Caco-2 (cell line): ENCODE results near the gene HIRIP3. TPM values are rescaled to one million over a fixed set of nuclear protein-coding genes. Genes with fewer than 3 reads are reported as not detected.

Source experiments
- BruUV-seq: library from RNA; stranded (reverse); fragments of 400-500 nt; replicated peaks from 2 replicates; lab custom pipeline; 2021; lab: Mats Ljungman, UMichigan
- CTCF ChIA-PET: fragments of 300-600 bp; sonication (Branson Sonifier 250); formaldehyde crosslinking; loops from one replicate; lab custom pipeline; 2022; ENCODE audit warnings: antibody characterized with exemption; lab: Charles Lee
- POLR2A ChIA-PET: fragments of 300-600 bp; sonication (Branson Sonifier 250); formaldehyde crosslinking; loops from one replicate; lab custom pipeline; 2022; ENCODE audit warnings: antibody characterized with exemption; lab: Charles Lee
- DNase-seq, 2 experiments: peaks; one replicate each; pipeline versions ENCODE4 v3.0.0 to v3.0.0-alpha.2; 2020 to 2022
- H3K27me3 ChIP-seq: replicated peaks from 2 replicates; pipeline ENCODE4 v1.6.0; 2011; ENCODE audit warnings: low read length; ENCODE audit not compliant: control insufficient read depth, insufficient read depth
- H3K36me3 ChIP-seq: 2 replicates; pipeline ENCODE4 v1.5.1; 2011; ENCODE audit warnings: low read length; ENCODE audit not compliant: control insufficient read depth, insufficient read depth
- H3K4me1 ChIP-seq: fragments of 250-450 bp; sonication (Bioruptor Pico); 2 replicates; pipeline ENCODE4 v1.5.1; 2020; ENCODE audit warnings: mild to moderate bottlenecking
- H3K4me3 ChIP-seq: 2 replicates; pipeline ENCODE4 v1.5.1; 2011; ENCODE audit warnings: low read depth, mild to moderate bottlenecking, control low read depth, low read length
- H3K9me3 ChIP-seq: fragments of 250-450 bp; sonication (Bioruptor Pico); 2 replicates; pipeline ENCODE4 v1.5.1; 2020; ENCODE audit warnings: mild to moderate bottlenecking, moderate library complexity
- H3K27ac Mint-ChIP-seq: one replicate; pipeline ENCODE4 v1.8.0; 2022; ENCODE audit warnings: mixed read lengths; ENCODE audit not compliant: unreplicated experiment
- H3K27me3 Mint-ChIP-seq: one replicate; pipeline ENCODE4 v1.8.0; 2022; ENCODE audit warnings: mixed read lengths; ENCODE audit not compliant: insufficient read depth, unreplicated experiment
- H3K36me3 Mint-ChIP-seq: one replicate; pipeline ENCODE4 v1.8.0; 2022; ENCODE audit warnings: mild to moderate bottlenecking, mixed read lengths; ENCODE audit not compliant: insufficient read depth, unreplicated experiment
- H3K4me1 Mint-ChIP-seq: one replicate; pipeline ENCODE4 v1.8.0; 2022; ENCODE audit warnings: low read depth, mixed read lengths; ENCODE audit not compliant: unreplicated experiment
- H3K4me3 Mint-ChIP-seq: one replicate; pipeline ENCODE4 v1.8.0; 2022; ENCODE audit warnings: mild to moderate bottlenecking, moderate library complexity, mixed read lengths; ENCODE audit not compliant: unreplicated experiment
- H3K9me3 Mint-ChIP-seq: one replicate; pipeline ENCODE4 v1.8.0; 2022; ENCODE audit warnings: mixed read lengths; ENCODE audit not compliant: unreplicated experiment
- intact Hi-C: fragments of 100-400 bp; cut with micrococcal nuclease; formaldehyde crosslinking; loops from one replicate; pipeline ENCODE4 v1.10.0; 2022; ENCODE audit not compliant: unreplicated experiment
- total RNA-seq: library from RNA; stranded (reverse); gene quantifications from 2 replicates; pipeline ENCODE4 v1.2.3, GENCODE V29; 2022
- TF ChIP-seq, protein P1 (sequence below), 2 experiments: fragments of 200-600 bp in 1 of 2; IDR thresholded peaks; 1 replicate in 1 of 2; 2 replicates in 1 of 2; pipeline versions ENCODE4 v1.5.1 to v1.8.0; 2011 to 2022; ENCODE audit warnings: antibody characterized with exemption in 1 of 2, control low read depth in 1 of 2, inconsistent platforms in 1 of 2, low read depth in 1 of 2, low read length in 1 of 2, mild to moderate bottlenecking in 1 of 2, moderate library complexity in 1 of 2; ENCODE audit not compliant: insufficient read depth in 1 of 2, severe bottlenecking in 1 of 2, unreplicated experiment in 1 of 2

The HIRIP3 gene
- total RNA-seq, 1 experiment from 2014 or later = 23.3 TPM

DNA sequence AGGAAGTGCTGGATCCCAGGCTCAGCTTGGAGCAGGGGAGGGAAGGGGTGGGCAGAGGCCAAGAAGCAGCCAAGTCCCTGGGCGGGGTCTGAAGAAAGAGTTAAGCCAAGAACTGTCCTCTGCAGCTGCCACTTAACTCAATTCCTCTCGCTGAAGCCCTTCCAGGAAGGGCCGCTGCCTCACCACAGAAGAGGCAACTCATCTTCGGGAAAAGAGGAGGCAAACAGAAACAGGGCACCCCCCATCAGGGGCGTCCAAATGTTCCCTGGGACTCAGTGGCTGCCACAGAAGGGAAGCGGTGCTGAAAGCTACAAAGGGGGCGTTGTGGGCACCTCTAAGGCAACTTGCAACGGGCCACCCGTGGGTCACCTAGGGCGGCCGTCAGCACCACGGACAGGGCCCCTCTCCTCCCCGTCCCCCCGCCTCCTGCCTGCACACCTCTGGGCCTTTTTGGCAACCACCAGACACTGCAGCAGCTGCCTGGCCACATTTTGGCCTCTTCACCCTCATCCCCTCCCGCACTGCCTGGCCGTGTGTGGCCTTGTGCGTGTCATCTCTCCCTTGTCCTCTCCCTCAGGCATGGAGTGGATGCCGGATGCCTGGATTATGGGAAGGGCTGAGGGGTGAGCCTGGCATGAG lies 33.1 kb upstream of the HIRIP3 start:
- peak in 1 of 2 experiments; percentile 67 for DNase-seq
- CTCF ChIA-PET = interaction anchor here (0.6 to 0.9 kb wide), 3 partner anchors 160 to 273 kb away, joined by 3 to 4 read pairs (median 3); partner anchors contain the start of gene PAGR1
- H3K9me3 Mint-ChIP-seq = no peaks in the 10 kb centered on the region
- no peaks in the 10 kb centered on the region for H3K36me3 Mint-ChIP-seq
- no peak overlapping the region for H3K4me3 ChIP-seq
- intact Hi-C loops = loop anchor here (10.0 kb wide), 1 partner anchor 134 kb away; the partner anchor contains the start of gene SEZ6L2
- H3K9me3 ChIP-seq = no peaks in the 10 kb centered on the region
- no peaks in the 10 kb centered on the region for H3K36me3 ChIP-seq
- peaks cover 7% of the 10 kb centered on the region for H3K4me1 Mint-ChIP-seq
- POLR2A ChIA-PET = no interaction called here
- peaks cover 15% of the 10 kb centered on the region for H3K27me3 Mint-ChIP-seq
- no peak overlapping the region for H3K4me3 Mint-ChIP-seq
- H3K27me3 ChIP-seq = no peaks in the 10 kb centered on the region; the same call in 1 of the 2 replicates
- no peaks in the 10 kb centered on the region for H3K4me1 ChIP-seq
- no peak overlapping the region for H3K27ac Mint-ChIP-seq
- BruUV-seq = no TSS peak
- TF ChIP-seq, protein P1, sequence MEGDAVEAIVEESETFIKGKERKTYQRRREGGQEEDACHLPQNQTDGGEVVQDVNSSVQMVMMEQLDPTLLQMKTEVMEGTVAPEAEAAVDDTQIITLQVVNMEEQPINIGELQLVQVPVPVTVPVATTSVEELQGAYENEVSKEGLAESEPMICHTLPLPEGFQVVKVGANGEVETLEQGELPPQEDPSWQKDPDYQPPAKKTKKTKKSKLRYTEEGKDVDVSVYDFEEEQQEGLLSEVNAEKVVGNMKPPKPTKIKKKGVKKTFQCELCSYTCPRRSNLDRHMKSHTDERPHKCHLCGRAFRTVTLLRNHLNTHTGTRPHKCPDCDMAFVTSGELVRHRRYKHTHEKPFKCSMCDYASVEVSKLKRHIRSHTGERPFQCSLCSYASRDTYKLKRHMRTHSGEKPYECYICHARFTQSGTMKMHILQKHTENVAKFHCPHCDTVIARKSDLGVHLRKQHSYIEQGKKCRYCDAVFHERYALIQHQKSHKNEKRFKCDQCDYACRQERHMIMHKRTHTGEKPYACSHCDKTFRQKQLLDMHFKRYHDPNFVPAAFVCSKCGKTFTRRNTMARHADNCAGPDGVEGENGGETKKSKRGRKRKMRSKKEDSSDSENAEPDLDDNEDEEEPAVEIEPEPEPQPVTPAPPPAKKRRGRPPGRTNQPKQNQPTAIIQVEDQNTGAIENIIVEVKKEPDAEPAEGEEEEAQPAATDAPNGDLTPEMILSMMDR (IDR thresholded peaks at IDR 0.05; ENCODE audit: insufficient read depth in 1 of 2, low read depth in 1 of 2, low read length in 1 of 2, severe bottlenecking in 1 of 2, unreplicated experiment in 1 of 2) = no peak

GRCh38 chr16:30027588-30028437 lies 32.4 kb upstream of the HIRIP3 start:
- no peak overlapping the region for H3K27ac Mint-ChIP-seq
- H3K9me3 Mint-ChIP-seq = no peaks in the 10 kb centered on the region
- TF ChIP-seq, protein P1 (IDR thresholded peaks at IDR 0.05; ENCODE audit: insufficient read depth in 1 of 2, low read depth in 1 of 2, low read length in 1 of 2, severe bottlenecking in 1 of 2, unreplicated experiment in 1 of 2) = no peak
- no TSS peak for BruUV-seq
- POLR2A ChIA-PET = no interaction called here
- intact Hi-C loops = loop anchor here (10.0 kb wide), 1 partner anchor 133 kb away; the partner anchor contains the start of gene SEZ6L2
- H3K4me1 Mint-ChIP-seq = peaks cover 7% of the 10 kb centered on the region
- no peaks in the 10 kb centered on the region for H3K36me3 Mint-ChIP-seq
- no peak overlapping the region for H3K4me3 Mint-ChIP-seq
- DNase-seq = no peak
- no peaks in the 10 kb centered on the region for H3K9me3 ChIP-seq
- no peaks in the 10 kb centered on the region for H3K4me1 ChIP-seq
- CTCF ChIA-PET = interaction anchor here (0.6 to 0.9 kb wide), 2 partner anchors 212 to 272 kb away, joined by 3 read pairs; partner anchors contain the start of gene PAGR1
- H3K4me3 ChIP-seq = no peak overlapping the region
- peaks cover 15% of the 10 kb centered on the region for H3K27me3 Mint-ChIP-seq
- H3K27me3 ChIP-seq = no peaks in the 10 kb centered on the region; the same call in 1 of the 2 replicates
- no peaks in the 10 kb centered on the region for H3K36me3 ChIP-seq

- Mint-ChIP-seq H3K27ac (no peak overlapping the region), H3K9me3 (no peaks in the 10 kb centered on the region), H3K4me3 (no peak overlapping the region), H3K4me1 (peaks cover 7% of the 10 kb centered on the region), H3K27me3 (peaks cover 11% of the 10 kb centered on the region), H3K36me3 (peaks cover 1% of the 10 kb centered on the region)
- Histone ChIP-seq H3K9me3 (no peaks in the 10 kb centered on the region), H3K4me1 (no peaks in the 10 kb centered on the region), H3K27me3 (no peaks in the 10 kb centered on the region; the same call in 1 of the 2 replicates), H3K36me3 (no peaks in the 10 kb centered on the region), H3K4me3 (no peak overlapping the region)
- TF ChIP-seq, protein P1 (IDR thresholded peaks at IDR 0.05; ENCODE audit: insufficient read depth in 1 of 2, low read depth in 1 of 2, low read length in 1 of 2, severe bottlenecking in 1 of 2, unreplicated experiment in 1 of 2) = no peak
- no TSS peak for BruUV-seq
- DNase-seq = no peak
- ChIA-PET POLR2A (no interaction called here), CTCF (no interaction called here)
- intact Hi-C loops = loop anchor here (10.0 kb wide), 1 partner anchor 132 kb away; the partner anchor contains the start of gene SEZ6L2
Measured at GRCh38 chr16:30026449-30026848, 31.0 kb upstream of the HIRIP3 start.
